ENCODE results near the gene CBLN1. TPM values are rescaled to one million over a fixed set of nuclear protein-coding genes. Genes with fewer than 3 reads are reported as not detected.
A peak's percentile ranks its signal among the peaks of the same experiment; 100 is the strongest.

CBLN1 gene
- total and polyA plus RNA-seq, 2 experiments from 2014 or later = 0.07 TPM; not detected in 1

GRCh38 chr16:49280841-49281371 is 732 bp downstream of the CBLN1 start:
- Histone ChIP-seq H3K9me3 (ENCODE audit: low read depth) (no peaks in the 10 kb centered on the region), H3K27me3 (peaks cover 91% of the 10 kb centered on the region), H3K79me2 (no peaks in the 10 kb centered on the region), H2AFZ (no peak overlapping the region), H3K9me2 (replicated peaks; ENCODE audit: insufficient read depth) (no peaks in the 10 kb centered on the region), H4K20me1 (ENCODE audit: insufficient read depth, poor library complexity, severe bottlenecking) (no peaks in the 10 kb centered on the region), H3K4me3 (no peak overlapping the region), H3K36me3 (replicated peaks; ENCODE audit: insufficient read depth, low read depth) (no peaks in the 10 kb centered on the region), H3K4me2 (peak overlapping the region; percentile 94), H3K27ac (no peak overlapping the region), H3K4me1 (ENCODE audit: insufficient read depth) (peaks cover 10% of the 10 kb centered on the region)
- TF ChIP-seq EZH2 (IDR thresholded peaks at IDR 0.05; ENCODE audit: borderline replicate concordance) (no peak), EZH2phosphoT487 (IDR thresholded peaks at IDR 0.05; ENCODE audit: low read depth, severe bottlenecking, unreplicated experiment) (no peak)
- TF ChIP-seq, protein P1, sequence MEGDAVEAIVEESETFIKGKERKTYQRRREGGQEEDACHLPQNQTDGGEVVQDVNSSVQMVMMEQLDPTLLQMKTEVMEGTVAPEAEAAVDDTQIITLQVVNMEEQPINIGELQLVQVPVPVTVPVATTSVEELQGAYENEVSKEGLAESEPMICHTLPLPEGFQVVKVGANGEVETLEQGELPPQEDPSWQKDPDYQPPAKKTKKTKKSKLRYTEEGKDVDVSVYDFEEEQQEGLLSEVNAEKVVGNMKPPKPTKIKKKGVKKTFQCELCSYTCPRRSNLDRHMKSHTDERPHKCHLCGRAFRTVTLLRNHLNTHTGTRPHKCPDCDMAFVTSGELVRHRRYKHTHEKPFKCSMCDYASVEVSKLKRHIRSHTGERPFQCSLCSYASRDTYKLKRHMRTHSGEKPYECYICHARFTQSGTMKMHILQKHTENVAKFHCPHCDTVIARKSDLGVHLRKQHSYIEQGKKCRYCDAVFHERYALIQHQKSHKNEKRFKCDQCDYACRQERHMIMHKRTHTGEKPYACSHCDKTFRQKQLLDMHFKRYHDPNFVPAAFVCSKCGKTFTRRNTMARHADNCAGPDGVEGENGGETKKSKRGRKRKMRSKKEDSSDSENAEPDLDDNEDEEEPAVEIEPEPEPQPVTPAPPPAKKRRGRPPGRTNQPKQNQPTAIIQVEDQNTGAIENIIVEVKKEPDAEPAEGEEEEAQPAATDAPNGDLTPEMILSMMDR (IDR thresholded peaks at IDR 0.05; ENCODE audit: poor library complexity) = no peak
- 3% methylated on average over 37 of the region's 37 CpGs for WGBS (ENCODE audit: low lambda C conversion rate, missing lambda C conversion rate)
- no peak for DNase-seq (ENCODE audit: low spot score)

DNA sequence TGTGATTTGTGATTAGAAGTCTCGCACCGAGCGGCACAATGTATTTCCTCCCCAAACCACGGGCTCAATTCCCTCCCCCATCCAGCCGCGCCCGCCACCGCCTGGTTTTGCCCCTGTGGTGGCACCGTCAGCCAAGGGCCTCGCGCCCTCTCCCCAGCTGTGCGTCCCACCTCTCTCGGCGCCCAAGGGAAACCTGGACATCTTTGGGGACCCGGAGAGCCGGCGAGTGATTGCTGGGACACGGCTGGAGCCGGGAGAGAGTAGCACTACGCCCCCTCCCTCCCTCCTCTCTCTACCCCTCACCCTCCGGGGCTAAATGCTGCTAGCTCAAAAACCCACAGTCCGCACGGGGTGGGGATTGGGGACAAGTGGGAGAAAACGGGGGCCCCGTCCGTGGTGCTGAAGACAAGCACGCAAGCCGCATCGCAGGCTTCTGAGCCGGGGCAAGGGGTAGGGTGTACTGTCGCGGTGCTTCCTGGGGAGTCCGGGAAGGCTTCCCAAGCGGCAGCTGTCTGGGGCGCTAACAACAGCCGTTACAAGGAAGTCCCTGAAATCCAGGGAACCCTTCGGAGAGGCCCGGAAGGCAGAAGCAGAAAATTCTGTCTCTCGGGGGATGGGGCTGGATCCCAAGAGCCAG is 1.4 kb downstream of the CBLN1 start:
- Histone ChIP-seq H3K4me3 (no peak overlapping the region), H3K27me3 (peaks cover 91% of the 10 kb centered on the region), H3K4me1 (ENCODE audit: insufficient read depth) (peaks cover 10% of the 10 kb centered on the region), H3K36me3 (replicated peaks; ENCODE audit: insufficient read depth, low read depth) (no peaks in the 10 kb centered on the region), H3K27ac (no peak overlapping the region), H2AFZ (no peak overlapping the region), H3K79me2 (no peaks in the 10 kb centered on the region), H3K4me2 (no peak overlapping the region), H4K20me1 (ENCODE audit: insufficient read depth, poor library complexity, severe bottlenecking) (no peaks in the 10 kb centered on the region), H3K9me2 (replicated peaks; ENCODE audit: insufficient read depth) (no peaks in the 10 kb centered on the region), H3K9me3 (ENCODE audit: low read depth) (no peaks in the 10 kb centered on the region)
- WGBS (ENCODE audit: low lambda C conversion rate, missing lambda C conversion rate) = 2% methylated on average over 34 of the region's 39 CpGs
- TF ChIP-seq, protein P1 (IDR thresholded peaks at IDR 0.05; ENCODE audit: poor library complexity) = no peak
- TF ChIP-seq EZH2phosphoT487 (IDR thresholded peaks at IDR 0.05; ENCODE audit: low read depth, severe bottlenecking, unreplicated experiment) = peak; percentile 32
- DNase-seq (ENCODE audit: low spot score) = peak; percentile 58

- no peak for DNase-seq (ENCODE audit: low spot score)
- WGBS (ENCODE audit: low lambda C conversion rate, missing lambda C conversion rate) = 10% methylated on average over 26 of the region's 29 CpGs
- no peaks in the 10 kb centered on the region for H3K36me3 ChIP-seq (replicated peaks; ENCODE audit: insufficient read depth, low read depth)
- no peak overlapping the region for H3K4me3 ChIP-seq
- TF ChIP-seq EZH2phosphoT487 (IDR thresholded peaks at IDR 0.05; ENCODE audit: low read depth, severe bottlenecking, unreplicated experiment) = peak; percentile 87
- TF ChIP-seq, protein P1 (IDR thresholded peaks at IDR 0.05; ENCODE audit: poor library complexity) = no peak
- no peaks in the 10 kb centered on the region for H3K9me3 ChIP-seq (ENCODE audit: low read depth)
- H3K4me2 ChIP-seq = no peak overlapping the region
- no peaks in the 10 kb centered on the region for H3K9me2 ChIP-seq (replicated peaks; ENCODE audit: insufficient read depth)
- no peak overlapping the region for H3K27ac ChIP-seq
- no peak overlapping the region for H2AFZ ChIP-seq
- H3K4me1 ChIP-seq (ENCODE audit: insufficient read depth) = peaks cover 10% of the 10 kb centered on the region
- peaks cover 91% of the 10 kb centered on the region for H3K27me3 ChIP-seq
- no peaks in the 10 kb centered on the region for H4K20me1 ChIP-seq (ENCODE audit: insufficient read depth, poor library complexity, severe bottlenecking)
- no peaks in the 10 kb centered on the region for H3K79me2 ChIP-seq
These were observed 2.5 kb downstream of the CBLN1 start for GRCh38 chr16:49278944-49279725.
